NK-92 (cell line): ENCODE results near the gene CRHBP.

ENCODE experiments used
- DNase-seq: peaks from one replicate; lab custom pipeline; 2025; ENCODE audit not compliant: unreplicated experiment; lab: John Stamatoyannopoulos, UW

Gene CRHBP

DNA sequence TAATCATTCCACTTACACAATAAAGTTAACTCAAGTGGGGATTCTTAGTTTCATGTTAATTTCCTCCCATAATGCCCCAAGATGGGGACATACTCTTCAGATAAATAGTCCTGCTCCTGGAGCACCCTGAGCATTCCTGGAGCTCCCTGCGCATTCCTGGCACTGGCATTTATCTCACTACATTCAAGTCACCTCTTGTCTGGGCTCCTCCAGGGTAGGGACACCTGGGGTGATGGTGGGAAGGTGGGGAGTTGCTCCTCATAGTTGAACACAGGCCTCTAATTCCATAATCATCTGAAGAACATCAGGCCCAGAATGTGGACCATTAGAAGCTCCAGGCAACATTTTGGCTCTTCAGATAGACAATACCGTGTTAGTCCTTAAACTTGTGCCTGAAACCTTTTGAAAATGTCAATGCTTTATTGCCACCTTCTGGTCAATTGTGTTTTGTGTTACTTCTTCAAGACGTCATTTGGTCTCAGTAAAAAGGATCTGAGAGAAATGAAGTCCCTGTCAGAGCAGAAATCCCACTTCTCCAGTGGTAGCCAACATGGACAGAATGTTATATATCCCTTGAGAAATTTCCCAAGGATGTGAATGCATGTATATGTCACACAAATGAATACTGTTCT lies 63.2 kb downstream of the CRHBP start:
- DNase-seq: no peak

GRCh38 chr5:77016962-77017361 lies 64.1 kb downstream of the CRHBP start:
- no peak for DNase-seq

- no peak for DNase-seq
Measured at GRCh38 chr5:77017668-77018067, 64.8 kb downstream of the CRHBP start.
